GM13977 (cell line): Measurements from ENCODE around the gene RIMS1.

Experiments used
- DNase-seq: peaks from one replicate; pipeline ENCODE4 v3.0.0; 2012; ENCODE audit warnings: low spot score
- in situ Hi-C: fragments of 300-500 bp; cut with MboI; formaldehyde crosslinking; loops from one replicate; pipeline ENCODE4 v1.12.0; 2022; ENCODE audit warnings: low sequenced_read_pairs, low pct_unique_long_range_greater_than_20kb, mixed read lengths, inconsistent platforms; ENCODE audit not compliant: unreplicated experiment
- TF ChIP-seq, protein P1 (sequence below): IDR thresholded peaks from 2 replicates; pipeline ENCODE4 v1.5.1; 2012; ENCODE audit warnings: mild to moderate bottlenecking, control low read depth; ENCODE audit not compliant: insufficient read depth; ENCODE audit errors: extremely low read depth, missing control alignments

The RIMS1 gene

DNA sequence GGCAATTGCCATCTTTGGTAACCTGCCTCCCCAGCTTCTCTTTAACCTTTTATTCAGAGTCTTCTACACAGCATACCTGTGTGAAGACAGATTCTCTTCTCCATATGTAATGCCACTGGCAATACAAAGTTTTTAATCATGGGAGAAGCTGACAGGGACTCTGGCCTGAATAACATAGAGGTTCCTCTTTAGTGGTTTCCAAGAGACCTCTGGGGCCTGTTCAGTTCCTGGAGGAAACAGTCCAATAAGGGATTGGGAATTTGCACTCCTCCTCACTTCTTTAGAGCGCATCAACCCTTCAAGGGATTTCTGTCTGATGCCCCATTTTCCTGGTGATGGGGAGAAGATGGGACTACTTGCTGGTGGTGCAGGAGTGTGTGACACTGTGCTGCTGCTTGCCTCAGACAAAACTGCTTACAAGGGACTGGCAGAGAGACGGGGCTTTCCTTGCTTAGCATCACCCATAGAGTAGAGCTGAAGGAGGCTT, 1.4 kb downstream of the RIMS1 start:
- TF ChIP-seq, protein P1, sequence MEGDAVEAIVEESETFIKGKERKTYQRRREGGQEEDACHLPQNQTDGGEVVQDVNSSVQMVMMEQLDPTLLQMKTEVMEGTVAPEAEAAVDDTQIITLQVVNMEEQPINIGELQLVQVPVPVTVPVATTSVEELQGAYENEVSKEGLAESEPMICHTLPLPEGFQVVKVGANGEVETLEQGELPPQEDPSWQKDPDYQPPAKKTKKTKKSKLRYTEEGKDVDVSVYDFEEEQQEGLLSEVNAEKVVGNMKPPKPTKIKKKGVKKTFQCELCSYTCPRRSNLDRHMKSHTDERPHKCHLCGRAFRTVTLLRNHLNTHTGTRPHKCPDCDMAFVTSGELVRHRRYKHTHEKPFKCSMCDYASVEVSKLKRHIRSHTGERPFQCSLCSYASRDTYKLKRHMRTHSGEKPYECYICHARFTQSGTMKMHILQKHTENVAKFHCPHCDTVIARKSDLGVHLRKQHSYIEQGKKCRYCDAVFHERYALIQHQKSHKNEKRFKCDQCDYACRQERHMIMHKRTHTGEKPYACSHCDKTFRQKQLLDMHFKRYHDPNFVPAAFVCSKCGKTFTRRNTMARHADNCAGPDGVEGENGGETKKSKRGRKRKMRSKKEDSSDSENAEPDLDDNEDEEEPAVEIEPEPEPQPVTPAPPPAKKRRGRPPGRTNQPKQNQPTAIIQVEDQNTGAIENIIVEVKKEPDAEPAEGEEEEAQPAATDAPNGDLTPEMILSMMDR: no peak
- DNase-seq: no peak
- in situ Hi-C loops: no loop called here

GRCh38 chr6:71888756-71889340, 2.5 kb downstream of the RIMS1 start:
- TF ChIP-seq, protein P1: no peak
- no peak for DNase-seq
- in situ Hi-C loops: no loop called here

- no peak for DNase-seq
- TF ChIP-seq, protein P1: no peak
- in situ Hi-C loops: no loop called here
These were observed 3.0 kb downstream of the RIMS1 start for GRCh38 chr6:71889366-71889765.

DNA sequence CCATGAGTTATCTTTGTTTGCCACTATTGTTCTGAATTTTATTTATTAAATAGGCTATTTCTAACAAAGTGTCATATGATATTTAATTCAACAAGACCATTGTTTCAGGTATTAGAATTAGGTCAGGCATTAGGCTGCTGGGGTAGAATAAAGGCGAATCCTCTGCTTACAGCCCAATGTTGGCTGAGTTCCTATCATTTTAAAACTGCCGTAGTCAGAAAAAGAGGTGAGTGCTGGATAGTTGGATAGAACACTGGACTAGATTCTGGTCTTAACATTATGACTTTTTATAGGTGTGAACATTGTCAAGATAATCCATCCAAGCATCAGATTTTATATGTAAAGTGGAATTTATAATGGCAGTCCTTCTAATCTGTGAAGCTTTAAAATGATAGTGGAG, 6.3 kb downstream of the RIMS1 start:
- DNase-seq: no peak
- TF ChIP-seq, protein P1: no peak
- in situ Hi-C loops: no loop called here

GRCh38 chr6:71900642-71901041, 14.3 kb downstream of the RIMS1 start:
- no peak for DNase-seq
- in situ Hi-C loops: no loop called here
- TF ChIP-seq, protein P1: no peak

GRCh38 chr6:71902261-71902660, 15.9 kb downstream of the RIMS1 start:
- in situ Hi-C loops: no loop called here
- DNase-seq: no peak
- TF ChIP-seq, protein P1: no peak
